ENCODE data around the gene TRIM41. TPM values are rescaled to one million over a fixed set of nuclear protein-coding genes. Genes with fewer than 3 reads are reported as not detected.
A peak's percentile ranks its signal among the peaks of the same experiment; 100 is the strongest.

Gene TRIM41
- total and polyA plus RNA-seq, 9 of the 15 experiments (the other 6 are each of a cell fraction or from before 2014, with no cell fraction given), result 1.8 to 47.6 (median 20.9) TPM

DNA sequence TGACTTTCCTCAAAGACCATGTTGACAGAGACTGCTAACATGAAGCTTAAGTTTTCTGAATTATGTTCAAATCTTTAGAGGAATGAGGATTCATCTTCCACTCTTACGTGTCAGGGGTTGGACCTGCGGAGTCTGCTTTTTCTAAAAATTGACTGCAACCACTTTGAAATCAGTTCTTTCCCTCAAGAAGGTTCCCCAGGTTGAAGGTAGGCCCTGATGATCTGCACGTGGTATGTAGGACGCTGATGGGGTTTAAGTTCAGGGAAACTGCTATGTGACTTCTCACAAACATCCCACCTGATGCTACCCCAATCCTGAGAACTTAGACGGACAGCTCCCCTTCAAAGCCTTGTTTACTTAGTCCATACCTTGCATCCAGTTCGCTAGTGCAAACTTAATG, 13.4 kb downstream of the TRIM41 start:
- in situ Hi-C loops (cut with MboI), result no loop called here
- Histone ChIP-seq H3K27me3 (ENCODE audit: control insufficient read depth in 2 of 2, insufficient read depth in 2 of 2, low read length in 2 of 2) (no peaks in the 10 kb centered on the region), H4K20me1 (replicated peaks; ENCODE audit: control insufficient read depth, insufficient read depth, low read length) (peaks cover 48% of the 10 kb centered on the region), H2AFZ (ENCODE audit: low read depth, low read length) (no peak overlapping the region), H3K9me1 (ENCODE audit: control insufficient read depth, insufficient read depth, low read length) (no peaks in the 10 kb centered on the region), H3K27ac (ENCODE audit: extremely low read depth, low read depth, low read length) (peak overlapping the region; percentile 60; the same call in 1 of the 3 replicates), H3K4me1 (replicated peaks in 1 of 2; ENCODE audit: control insufficient read depth in 2 of 2, insufficient read depth in 2 of 2, low read length in 2 of 2) (peaks cover 11 to 33% of the 10 kb centered on the region in 2 experiments; a peak in 4 of 5 replicates), H3K79me2 (ENCODE audit: control insufficient read depth, insufficient read depth, low read length) (peaks cover 43% of the 10 kb centered on the region), H3K9me3 (replicated peaks; ENCODE audit: control insufficient read depth, insufficient read depth, low read depth, low read length) (no peaks in the 10 kb centered on the region), H3K4me3 (no peak overlapping the region), H3K9ac (ENCODE audit: insufficient read depth in 1 of 2, low read depth in 2 of 2, low read length in 2 of 2) (no peak overlapping the region), H3K4me2 (ENCODE audit: insufficient read depth, low read length) (no peak overlapping the region), H3K36me3 (ENCODE audit: control insufficient read depth, insufficient read depth, low read length) (peaks cover 98% of the 10 kb centered on the region)
- intact Hi-C loops (cut with micrococcal nuclease), result no loop called here
- POLR2A ChIA-PET, result interaction anchor here (0.6 to 17.5 kb wide), 6 partner anchors 9 to 84 kb away, joined by 3 to 185 read pairs (median 4); partner anchors contain the start of genes TRIM41 and TRIM52
- no peak; the same call in none of the 3 replicates for ATAC-seq
- no TSS peak for BruUV-seq (replicated peaks)
- peak; percentile 11 for FAIRE-seq
- DNase-seq (ENCODE audit: extremely low read depth in 1 of 4, low spot score in 3 of 4), result peak in 1 of 4 experiments; percentile 6
- CTCF ChIA-PET (ENCODE audit: low intra/inter-chr PET ratio), result no interaction called here
- 71% methylated on average over 6 of the region's 6 CpGs for WGBS (ENCODE audit: insufficient coverage, low coverage, missing lambda C conversion rate)
- peak; percentile 36 to 87; a peak in 3 of 4 replicates for TF ChIP-seq FOXA3 (CRISPR knock-in tag; conservative IDR thresholded peaks at IDR 0.05 in 1 of 2, IDR thresholded peaks at IDR 0.05 in 1 of 2)
- TF ChIP-seq SAFB2 (IDR thresholded peaks at IDR 0.05; ENCODE audit: borderline replicate concordance, low read depth, low read length, severe bottlenecking), result no peak
- TF ChIP-seq, protein P1, sequence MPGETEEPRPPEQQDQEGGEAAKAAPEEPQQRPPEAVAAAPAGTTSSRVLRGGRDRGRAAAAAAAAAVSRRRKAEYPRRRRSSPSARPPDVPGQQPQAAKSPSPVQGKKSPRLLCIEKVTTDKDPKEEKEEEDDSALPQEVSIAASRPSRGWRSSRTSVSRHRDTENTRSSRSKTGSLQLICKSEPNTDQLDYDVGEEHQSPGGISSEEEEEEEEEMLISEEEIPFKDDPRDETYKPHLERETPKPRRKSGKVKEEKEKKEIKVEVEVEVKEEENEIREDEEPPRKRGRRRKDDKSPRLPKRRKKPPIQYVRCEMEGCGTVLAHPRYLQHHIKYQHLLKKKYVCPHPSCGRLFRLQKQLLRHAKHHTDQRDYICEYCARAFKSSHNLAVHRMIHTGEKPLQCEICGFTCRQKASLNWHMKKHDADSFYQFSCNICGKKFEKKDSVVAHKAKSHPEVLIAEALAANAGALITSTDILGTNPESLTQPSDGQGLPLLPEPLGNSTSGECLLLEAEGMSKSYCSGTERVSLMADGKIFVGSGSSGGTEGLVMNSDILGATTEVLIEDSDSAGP (CRISPR knock-in tag; IDR thresholded peaks at IDR 0.05), result no peak
- TF ChIP-seq, protein P2, sequence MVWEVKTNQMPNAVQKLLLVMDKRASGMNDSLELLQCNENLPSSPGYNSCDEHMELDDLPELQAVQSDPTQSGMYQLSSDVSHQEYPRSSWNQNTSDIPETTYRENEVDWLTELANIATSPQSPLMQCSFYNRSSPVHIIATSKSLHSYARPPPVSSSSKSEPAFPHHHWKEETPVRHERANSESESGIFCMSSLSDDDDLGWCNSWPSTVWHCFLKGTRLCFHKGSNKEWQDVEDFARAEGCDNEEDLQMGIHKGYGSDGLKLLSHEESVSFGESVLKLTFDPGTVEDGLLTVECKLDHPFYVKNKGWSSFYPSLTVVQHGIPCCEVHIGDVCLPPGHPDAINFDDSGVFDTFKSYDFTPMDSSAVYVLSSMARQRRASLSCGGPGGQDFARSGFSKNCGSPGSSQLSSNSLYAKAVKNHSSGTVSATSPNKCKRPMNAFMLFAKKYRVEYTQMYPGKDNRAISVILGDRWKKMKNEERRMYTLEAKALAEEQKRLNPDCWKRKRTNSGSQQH (CRISPR knock-in tag; IDR thresholded peaks at IDR 0.05), result 0 out of 2 replicates have a peak, but pooled peaks have one; percentile 21
- peak; percentile 43; the same call in 1 of the 2 replicates for TF ChIP-seq ZNF274 (IDR thresholded peaks at IDR 0.05; ENCODE audit: borderline replicate concordance, low read depth, low read length)
- TF ChIP-seq ERF (CRISPR knock-in tag; IDR thresholded peaks at IDR 0.05), result peak; percentile 64; the same call in 1 of the 2 replicates
- TF ChIP-seq POLR2AphosphoS5 (IDR thresholded peaks at IDR 0.05; ENCODE audit: control insufficient read depth, insufficient read depth, low read depth, low read length), result peak; percentile 6; the same call in 1 of the 2 replicates
- TF ChIP-seq, protein P3, sequence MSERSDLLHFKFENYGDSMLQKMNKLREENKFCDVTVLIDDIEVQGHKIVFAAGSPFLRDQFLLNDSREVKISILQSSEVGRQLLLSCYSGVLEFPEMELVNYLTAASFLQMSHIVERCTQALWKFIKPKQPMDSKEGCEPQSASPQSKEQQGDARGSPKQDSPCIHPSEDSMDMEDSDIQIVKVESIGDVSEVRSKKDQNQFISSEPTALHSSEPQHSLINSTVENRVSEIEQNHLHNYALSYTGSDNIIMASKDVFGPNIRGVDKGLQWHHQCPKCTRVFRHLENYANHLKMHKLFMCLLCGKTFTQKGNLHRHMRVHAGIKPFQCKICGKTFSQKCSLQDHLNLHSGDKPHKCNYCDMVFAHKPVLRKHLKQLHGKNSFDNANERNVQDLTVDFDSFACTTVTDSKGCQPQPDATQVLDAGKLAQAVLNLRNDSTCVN (CRISPR knock-in tag; IDR thresholded peaks at IDR 0.05), result peak; percentile 34; the same call in 1 of the 2 replicates
- TF ChIP-seq, protein P4, sequence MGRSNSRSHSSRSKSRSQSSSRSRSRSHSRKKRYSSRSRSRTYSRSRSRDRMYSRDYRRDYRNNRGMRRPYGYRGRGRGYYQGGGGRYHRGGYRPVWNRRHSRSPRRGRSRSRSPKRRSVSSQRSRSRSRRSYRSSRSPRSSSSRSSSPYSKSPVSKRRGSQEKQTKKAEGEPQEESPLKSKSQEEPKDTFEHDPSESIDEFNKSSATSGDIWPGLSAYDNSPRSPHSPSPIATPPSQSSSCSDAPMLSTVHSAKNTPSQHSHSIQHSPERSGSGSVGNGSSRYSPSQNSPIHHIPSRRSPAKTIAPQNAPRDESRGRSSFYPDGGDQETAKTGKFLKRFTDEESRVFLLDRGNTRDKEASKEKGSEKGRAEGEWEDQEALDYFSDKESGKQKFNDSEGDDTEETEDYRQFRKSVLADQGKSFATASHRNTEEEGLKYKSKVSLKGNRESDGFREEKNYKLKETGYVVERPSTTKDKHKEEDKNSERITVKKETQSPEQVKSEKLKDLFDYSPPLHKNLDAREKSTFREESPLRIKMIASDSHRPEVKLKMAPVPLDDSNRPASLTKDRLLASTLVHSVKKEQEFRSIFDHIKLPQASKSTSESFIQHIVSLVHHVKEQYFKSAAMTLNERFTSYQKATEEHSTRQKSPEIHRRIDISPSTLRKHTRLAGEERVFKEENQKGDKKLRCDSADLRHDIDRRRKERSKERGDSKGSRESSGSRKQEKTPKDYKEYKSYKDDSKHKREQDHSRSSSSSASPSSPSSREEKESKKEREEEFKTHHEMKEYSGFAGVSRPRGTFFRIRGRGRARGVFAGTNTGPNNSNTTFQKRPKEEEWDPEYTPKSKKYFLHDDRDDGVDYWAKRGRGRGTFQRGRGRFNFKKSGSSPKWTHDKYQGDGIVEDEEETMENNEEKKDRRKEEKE (IDR thresholded peaks at IDR 0.05; ENCODE audit: borderline replicate concordance in 1 of 2, control insufficient read depth in 1 of 2, low read depth in 2 of 2, low read length in 1 of 2), result peak in 1 of 2 experiments; percentile 38; a peak in 1 of 4 replicates
- TF ChIP-seq, protein P5, sequence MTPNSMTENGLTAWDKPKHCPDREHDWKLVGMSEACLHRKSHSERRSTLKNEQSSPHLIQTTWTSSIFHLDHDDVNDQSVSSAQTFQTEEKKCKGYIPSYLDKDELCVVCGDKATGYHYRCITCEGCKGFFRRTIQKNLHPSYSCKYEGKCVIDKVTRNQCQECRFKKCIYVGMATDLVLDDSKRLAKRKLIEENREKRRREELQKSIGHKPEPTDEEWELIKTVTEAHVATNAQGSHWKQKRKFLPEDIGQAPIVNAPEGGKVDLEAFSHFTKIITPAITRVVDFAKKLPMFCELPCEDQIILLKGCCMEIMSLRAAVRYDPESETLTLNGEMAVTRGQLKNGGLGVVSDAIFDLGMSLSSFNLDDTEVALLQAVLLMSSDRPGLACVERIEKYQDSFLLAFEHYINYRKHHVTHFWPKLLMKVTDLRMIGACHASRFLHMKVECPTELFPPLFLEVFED (CRISPR knock-in tag; conservative IDR thresholded peaks at IDR 0.05), result peak; percentile 62; the same call in 1 of the 2 replicates
- TF ChIP-seq RBFOX2 (IDR thresholded peaks at IDR 0.05; ENCODE audit: low read depth, low read length), result peak; percentile 13; the same call in 1 of the 2 replicates

All from K562 (cell line).